ENCODE data around the gene GRIA1.

GRCh38 chr5:153793699-153794098, 303.2 kb downstream of the GRIA1 start:
- no peak for TF ChIP-seq POLR2A (IDR thresholded peaks at IDR 0.05)
- no peak for TF ChIP-seq CTCF (IDR thresholded peaks at IDR 0.05)

Data from breast epithelium (tissue), 3 donors.